ENCODE results near the gene ZNF335.

DNA sequence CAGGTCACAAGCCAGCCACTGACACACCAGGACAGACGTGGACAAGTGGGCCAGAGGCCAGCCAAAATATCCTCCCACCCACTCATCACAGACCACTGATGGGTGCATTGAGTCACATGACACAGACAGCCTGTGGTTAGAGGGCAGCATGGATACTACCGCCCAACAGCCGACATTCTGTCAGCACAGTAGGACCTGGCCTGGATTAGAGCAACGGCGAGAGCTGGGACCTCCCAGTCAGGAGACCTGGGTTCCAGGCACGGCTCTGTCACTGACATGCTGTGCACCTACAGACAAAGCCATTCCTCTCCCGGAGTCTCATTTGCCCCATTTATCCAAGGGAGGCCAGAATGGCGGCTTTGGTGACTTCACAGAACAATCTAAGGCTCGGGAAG, 8.0 kb downstream of the ZNF335 start:
- TF ChIP-seq CREB5 (CRISPR knock-in tag; IDR thresholded peaks at IDR 0.05; ENCODE audit: low read depth) (no peak), BACH2 (CRISPR knock-in tag; IDR thresholded peaks at IDR 0.05; ENCODE audit: borderline replicate concordance) (no peak), ZFP3 (CRISPR knock-in tag; IDR thresholded peaks at IDR 0.05) (no peak), ZNF565 (CRISPR knock-in tag; conservative IDR thresholded peaks at IDR 0.05; ENCODE audit: low read depth) (no peak), PATZ1 (CRISPR knock-in tag; IDR thresholded peaks at IDR 0.05; ENCODE audit: borderline replicate concordance) (no peak), POU6F1 (CRISPR knock-in tag; IDR thresholded peaks at IDR 0.05; ENCODE audit: borderline replicate concordance, low read depth) (no peak), ZNF8 (CRISPR knock-in tag; IDR thresholded peaks at IDR 0.05) (no peak), TCF4 (CRISPR knock-in tag; IDR thresholded peaks at IDR 0.05; ENCODE audit: borderline replicate concordance) (no peak), OSR1 (CRISPR knock-in tag; IDR thresholded peaks at IDR 0.05) (no peak), ZNF70 (CRISPR knock-in tag; IDR thresholded peaks at IDR 0.05) (no peak), TSHZ2 (CRISPR knock-in tag; IDR thresholded peaks at IDR 0.05) (no peak), ISL1 (CRISPR knock-in tag; IDR thresholded peaks at IDR 0.05) (no peak), ARNTL (CRISPR knock-in tag; IDR thresholded peaks at IDR 0.05; ENCODE audit: borderline replicate concordance, low read depth) (no peak), ZFP30 (CRISPR knock-in tag; IDR thresholded peaks at IDR 0.05) (no peak)
